ENCODE results near the gene LOC128125822.

Gene LOC128125822

GRCh38 chr6:63565058-63565726, 7.1 kb upstream of the LOC128125822 start:
- Mint-ChIP-seq H3K27me3 (ENCODE audit: low read depth) (peaks cover 48% of the 10 kb centered on the region), H3K4me1 (peaks cover 5% of the 10 kb centered on the region), H3K36me3 (ENCODE audit: low read depth) (no peaks in the 10 kb centered on the region), H3K4me3 (no peak overlapping the region), H3K27ac (ENCODE audit: unreplicated experiment) (no peak overlapping the region), H3K9me3 (no peaks in the 10 kb centered on the region)
- TF ChIP-seq CTCF (conservative IDR thresholded peaks at IDR 0.05): no peak
- no peak for DNase-seq (ENCODE audit: low read depth, low spot score)

- no peak for DNase-seq (ENCODE audit: low read depth, low spot score)
- Mint-ChIP-seq H3K27me3 (ENCODE audit: low read depth) (peaks cover 49% of the 10 kb centered on the region), H3K9me3 (no peaks in the 10 kb centered on the region), H3K4me1 (peaks cover 5% of the 10 kb centered on the region), H3K27ac (ENCODE audit: unreplicated experiment) (no peak overlapping the region), H3K4me3 (no peak overlapping the region), H3K36me3 (ENCODE audit: low read depth) (no peaks in the 10 kb centered on the region)
- no peak for TF ChIP-seq CTCF (conservative IDR thresholded peaks at IDR 0.05)
Measured at GRCh38 chr6:63565727-63566596, 6.3 kb upstream of the LOC128125822 start.

GRCh38 chr6:63567966-63568365, 4.3 kb upstream of the LOC128125822 start:
- Mint-ChIP-seq H3K4me1 (peaks cover 15% of the 10 kb centered on the region), H3K4me3 (no peak overlapping the region), H3K9me3 (no peaks in the 10 kb centered on the region), H3K27me3 (ENCODE audit: low read depth) (peaks cover 46% of the 10 kb centered on the region), H3K36me3 (ENCODE audit: low read depth) (no peaks in the 10 kb centered on the region), H3K27ac (ENCODE audit: unreplicated experiment) (no peak overlapping the region)
- no peak for DNase-seq (ENCODE audit: low read depth, low spot score)
- TF ChIP-seq CTCF (conservative IDR thresholded peaks at IDR 0.05): no peak

- Mint-ChIP-seq H3K27ac (ENCODE audit: unreplicated experiment) (peak overlapping the region; percentile 98), H3K9me3 (no peaks in the 10 kb centered on the region), H3K4me1 (peaks cover 33% of the 10 kb centered on the region), H3K4me3 (peak overlapping the region; percentile 94), H3K27me3 (ENCODE audit: low read depth) (peaks cover 28% of the 10 kb centered on the region), H3K36me3 (ENCODE audit: low read depth) (peaks cover 5% of the 10 kb centered on the region)
- TF ChIP-seq CTCF (conservative IDR thresholded peaks at IDR 0.05): no peak
- no peak for DNase-seq (ENCODE audit: low read depth, low spot score)
Measured at GRCh38 chr6:63571361-63572043, 778 bp upstream of the LOC128125822 start.

- no peak for DNase-seq (ENCODE audit: low read depth, low spot score)
- Mint-ChIP-seq H3K27ac (ENCODE audit: unreplicated experiment) (peak overlapping the region; percentile 96), H3K4me1 (peaks cover 38% of the 10 kb centered on the region), H3K4me3 (peak overlapping the region; percentile 98), H3K36me3 (ENCODE audit: low read depth) (peaks cover 11% of the 10 kb centered on the region), H3K9me3 (no peaks in the 10 kb centered on the region), H3K27me3 (ENCODE audit: low read depth) (peaks cover 22% of the 10 kb centered on the region)
- no peak for TF ChIP-seq CTCF (conservative IDR thresholded peaks at IDR 0.05)
Measured at GRCh38 chr6:63572747-63573075, 431 bp downstream of the LOC128125822 start.

Data from neural crest cell (in vitro differentiated cells).